Prostate gland (tissue), 2 donors: ENCODE results near the gene SOCS6.

Source experiments
- POLR2A ChIP-seq: fragments of 450-650 bp; IDR thresholded peaks from one replicate; pipeline ENCODE4 v1.6.1; 2016; ENCODE audit warnings: antibody characterized with exemption, mild to moderate bottlenecking
- POLR2AphosphoS5 ChIP-seq: sonication (generic); formaldehyde crosslinking; IDR thresholded peaks from one replicate; pipeline ENCODE4 v1.6.1; 2017; ENCODE audit warnings: antibody characterized with exemption
- TF ChIP-seq, protein P1 (sequence below), 4 experiments: fragments of 200-600 bp in 2 of 4; fragments of 450-650 bp in 2 of 4; sonication (generic) in 2 of 4; IDR thresholded peaks; 1 replicate in 3 of 4; 2 replicates in 1 of 4; pipeline ENCODE4 v1.5.1; 2016 to 2019; ENCODE audit warnings: antibody characterized with exemption in 4 of 4, mild to moderate bottlenecking in 2 of 4, moderate library complexity in 2 of 4

DNA sequence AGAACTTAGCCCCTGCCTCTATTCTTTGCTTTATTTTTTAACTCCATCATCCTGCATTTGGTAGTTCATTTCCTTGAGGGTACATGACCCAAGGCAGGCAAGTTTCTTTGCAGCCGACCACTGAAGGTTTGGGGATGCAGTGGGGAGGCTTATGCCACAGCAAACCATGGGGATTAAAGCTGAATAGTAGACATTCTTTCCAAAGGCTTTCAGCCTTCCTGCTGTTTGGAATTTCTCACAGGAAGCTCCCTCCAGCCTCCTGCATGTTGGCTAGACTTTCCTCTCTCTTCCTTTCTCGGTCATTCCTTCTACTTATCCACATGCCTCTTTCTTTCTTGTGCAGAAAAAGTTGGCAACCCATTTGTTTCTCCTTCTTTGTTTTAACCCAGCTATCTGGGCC is 77.3 kb downstream of the SOCS6 start:
- TF ChIP-seq, protein P1, sequence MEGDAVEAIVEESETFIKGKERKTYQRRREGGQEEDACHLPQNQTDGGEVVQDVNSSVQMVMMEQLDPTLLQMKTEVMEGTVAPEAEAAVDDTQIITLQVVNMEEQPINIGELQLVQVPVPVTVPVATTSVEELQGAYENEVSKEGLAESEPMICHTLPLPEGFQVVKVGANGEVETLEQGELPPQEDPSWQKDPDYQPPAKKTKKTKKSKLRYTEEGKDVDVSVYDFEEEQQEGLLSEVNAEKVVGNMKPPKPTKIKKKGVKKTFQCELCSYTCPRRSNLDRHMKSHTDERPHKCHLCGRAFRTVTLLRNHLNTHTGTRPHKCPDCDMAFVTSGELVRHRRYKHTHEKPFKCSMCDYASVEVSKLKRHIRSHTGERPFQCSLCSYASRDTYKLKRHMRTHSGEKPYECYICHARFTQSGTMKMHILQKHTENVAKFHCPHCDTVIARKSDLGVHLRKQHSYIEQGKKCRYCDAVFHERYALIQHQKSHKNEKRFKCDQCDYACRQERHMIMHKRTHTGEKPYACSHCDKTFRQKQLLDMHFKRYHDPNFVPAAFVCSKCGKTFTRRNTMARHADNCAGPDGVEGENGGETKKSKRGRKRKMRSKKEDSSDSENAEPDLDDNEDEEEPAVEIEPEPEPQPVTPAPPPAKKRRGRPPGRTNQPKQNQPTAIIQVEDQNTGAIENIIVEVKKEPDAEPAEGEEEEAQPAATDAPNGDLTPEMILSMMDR (IDR thresholded peaks at IDR 0.05), result no peak
- no peak for TF ChIP-seq POLR2A
- TF ChIP-seq POLR2AphosphoS5, result no peak
